Astrocyte of the spinal cord (primary cell): ENCODE results near the gene TP53BP2.

ENCODE experiments used
- DNase-seq: peaks from one replicate; pipeline ENCODE4 v3.0.0; 2011; ENCODE audit warnings: low read depth, low spot score
- H3K4me3 ChIP-seq: 2 replicates; pipeline ENCODE4 v1.5.1; 2011; ENCODE audit warnings: low read depth, mild to moderate bottlenecking, low read length, moderate library complexity
- CTCF ChIP-seq: IDR thresholded peaks from 2 replicates; pipeline ENCODE4 v1.5.1; 2012; ENCODE audit warnings: low read depth, mild to moderate bottlenecking, low read length, inconsistent platforms
- in situ Hi-C: cut with HindIII; loops from 2 replicates; pipeline ENCODE4 v1.10.0; 2017; ENCODE audit warnings: low sequenced_read_pairs

Gene TP53BP2

GRCh38 chr1:223831755-223832636, 13.8 kb downstream of the TP53BP2 start:
- peak; percentile 74 for DNase-seq
- no peak for TF ChIP-seq CTCF
- no peak overlapping the region for H3K4me3 ChIP-seq
- in situ Hi-C loops: no loop called here

- in situ Hi-C loops: no loop called here
- no peak overlapping the region for H3K4me3 ChIP-seq
- DNase-seq: no peak
- TF ChIP-seq CTCF: no peak
These were observed 16.1 kb downstream of the TP53BP2 start for GRCh38 chr1:223829678-223830077.

DNA sequence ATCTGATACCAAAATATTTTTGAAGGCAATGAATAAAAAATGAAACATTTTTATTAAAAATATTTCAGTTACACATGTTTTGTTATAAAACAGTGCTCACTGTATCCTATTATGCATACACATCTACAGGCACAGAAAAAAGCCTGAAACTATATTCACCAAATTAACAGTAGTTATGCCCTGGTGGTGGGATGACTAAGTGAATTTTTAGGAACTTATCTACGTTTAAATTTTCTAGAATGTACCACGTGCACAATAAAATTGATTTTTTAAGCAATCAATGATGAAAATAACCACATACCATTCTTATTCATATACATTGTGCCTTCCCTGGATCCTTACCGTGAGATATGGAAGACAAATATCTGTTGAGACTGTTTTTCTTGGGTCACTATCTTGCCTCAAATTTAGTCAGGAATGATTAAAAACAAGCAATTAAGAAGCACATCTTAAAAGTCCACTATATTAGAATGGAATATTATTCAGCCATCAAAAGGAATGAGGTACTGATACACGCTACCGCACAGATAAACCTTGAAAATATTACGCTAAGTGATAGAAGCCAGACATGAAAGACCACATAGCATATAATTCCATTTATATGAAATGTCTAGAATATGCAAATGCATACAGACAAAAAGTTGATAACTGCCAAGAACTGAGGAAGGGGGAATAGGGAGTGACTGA, 17.4 kb downstream of the TP53BP2 start:
- in situ Hi-C loops: no loop called here
- no peak overlapping the region for H3K4me3 ChIP-seq
- DNase-seq: no peak
- no peak for TF ChIP-seq CTCF

DNA sequence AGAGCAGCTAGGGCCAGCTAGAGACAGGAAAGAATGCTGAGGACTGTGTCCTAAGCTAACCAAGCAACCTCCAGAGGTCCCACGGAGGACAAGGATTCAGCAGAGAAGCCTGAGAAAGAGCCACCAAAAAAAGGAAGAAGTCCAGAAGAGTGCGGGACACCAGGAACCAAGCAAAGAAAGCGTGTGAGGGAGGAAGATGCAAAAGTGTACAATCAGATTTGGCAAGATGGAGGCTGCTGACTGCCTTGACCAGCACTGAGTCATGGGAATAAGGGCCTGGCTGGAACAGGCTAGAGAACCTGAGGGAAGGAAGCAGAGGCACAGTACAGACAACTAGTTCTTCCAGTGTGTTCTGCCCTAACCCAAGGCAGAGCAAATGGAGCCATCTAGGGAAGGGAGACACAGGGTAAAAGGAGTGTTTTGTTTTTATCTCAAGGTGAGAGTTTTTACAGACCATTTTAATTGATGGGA, 18.5 kb downstream of the TP53BP2 start:
- DNase-seq: no peak
- in situ Hi-C loops: no loop called here
- H3K4me3 ChIP-seq: no peak overlapping the region
- no peak for TF ChIP-seq CTCF

DNA sequence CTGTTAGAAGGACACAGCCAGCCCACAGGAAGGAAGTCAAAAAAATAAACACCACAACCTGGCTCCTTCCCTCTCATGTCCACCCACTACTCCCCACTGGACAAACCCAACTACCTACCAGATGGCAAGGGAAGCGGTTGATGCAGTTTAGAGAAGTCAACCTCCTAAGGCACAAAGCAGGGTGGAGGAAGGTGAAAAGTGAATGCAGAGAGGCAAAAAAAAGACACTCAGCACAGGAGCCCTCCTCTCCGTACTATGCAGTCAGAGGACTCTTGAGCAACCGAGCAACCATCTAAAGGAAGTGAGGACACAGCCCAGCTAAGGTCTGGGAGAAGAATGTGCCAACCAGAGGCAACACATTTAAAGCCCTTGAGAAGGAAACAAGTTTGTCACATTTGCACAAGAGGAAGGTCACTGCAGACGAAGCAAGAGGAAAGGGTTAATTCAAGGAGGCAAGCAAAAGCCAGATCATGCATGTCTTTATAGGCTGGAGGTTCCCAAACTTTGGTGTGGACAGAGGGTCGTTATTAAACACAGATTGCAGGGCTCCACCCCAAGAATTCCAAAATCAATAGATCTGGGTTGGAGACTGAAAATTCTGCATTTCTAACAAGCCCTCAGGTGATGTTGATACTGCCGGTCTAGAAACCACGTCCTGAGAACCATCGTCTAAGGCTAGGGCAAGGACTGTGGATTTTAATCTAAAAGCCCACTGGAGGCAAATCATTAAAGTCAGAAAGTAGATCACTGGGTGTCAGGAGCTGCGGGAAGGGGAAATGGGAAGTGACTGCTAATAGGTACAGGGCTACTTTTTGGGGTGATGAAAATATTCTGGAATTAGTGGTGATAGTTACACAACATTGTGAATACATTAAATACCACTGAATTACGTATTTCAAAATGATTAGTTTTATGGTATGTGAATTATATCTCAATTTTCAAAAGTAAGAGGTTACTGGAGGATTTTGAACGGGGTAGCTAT, 19.7 kb downstream of the TP53BP2 start:
- no peak overlapping the region for H3K4me3 ChIP-seq
- no peak for DNase-seq
- no peak for TF ChIP-seq CTCF
- in situ Hi-C loops: no loop called here

DNA sequence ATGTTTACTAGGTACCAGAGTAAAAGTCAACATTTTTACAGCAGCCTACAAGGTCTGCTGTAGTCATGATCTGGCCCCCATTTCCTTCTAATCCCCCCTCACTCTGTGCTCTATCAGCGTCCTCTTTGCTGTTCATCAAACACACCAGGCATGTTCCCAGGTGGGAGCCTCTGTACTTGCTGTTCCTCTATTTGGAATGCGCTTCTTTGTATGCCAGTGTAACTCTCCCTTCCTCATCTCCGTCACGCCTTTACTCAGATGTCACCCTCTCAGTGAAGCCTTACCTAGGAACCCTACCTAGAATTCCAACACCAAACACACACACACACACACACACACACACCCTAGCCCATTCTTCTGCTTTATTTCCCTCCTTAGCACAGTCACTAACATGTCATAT, 21.0 kb downstream of the TP53BP2 start:
- TF ChIP-seq CTCF: no peak
- in situ Hi-C loops: no loop called here
- no peak overlapping the region for H3K4me3 ChIP-seq
- DNase-seq: no peak
